GM20000 (cell line): ENCODE results near the gene WFDC9.

Experiments
- DNase-seq: peaks from one replicate; pipeline ENCODE4 v3.0.0; 2012; ENCODE audit warnings: low spot score
- TF ChIP-seq, protein P1 (sequence below): IDR thresholded peaks from 2 replicates; pipeline ENCODE4 v1.5.1; 2012; ENCODE audit warnings: mild to moderate bottlenecking, control low read depth; ENCODE audit errors: extremely low read depth, missing control alignments

Gene WFDC9

DNA sequence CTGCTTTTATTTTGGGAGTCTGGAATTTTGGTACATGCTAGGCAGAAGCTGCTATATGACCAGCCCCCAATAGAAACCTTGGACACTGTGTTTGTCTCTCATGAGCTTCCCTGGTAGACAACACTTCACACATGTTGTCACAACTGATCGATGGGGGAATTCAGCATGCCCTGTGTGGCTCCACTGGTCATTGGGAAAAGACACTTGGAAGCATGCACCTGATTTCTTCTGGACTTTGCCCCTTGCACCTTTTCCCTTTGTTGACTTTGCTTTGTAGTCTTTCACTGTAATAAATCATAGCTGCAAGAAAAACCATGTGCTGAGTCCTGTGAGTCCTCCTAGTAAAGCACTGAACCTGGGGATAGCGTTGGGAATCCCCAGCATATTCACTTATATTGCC is 9.5 kb downstream of the WFDC9 start:
- TF ChIP-seq, protein P1, sequence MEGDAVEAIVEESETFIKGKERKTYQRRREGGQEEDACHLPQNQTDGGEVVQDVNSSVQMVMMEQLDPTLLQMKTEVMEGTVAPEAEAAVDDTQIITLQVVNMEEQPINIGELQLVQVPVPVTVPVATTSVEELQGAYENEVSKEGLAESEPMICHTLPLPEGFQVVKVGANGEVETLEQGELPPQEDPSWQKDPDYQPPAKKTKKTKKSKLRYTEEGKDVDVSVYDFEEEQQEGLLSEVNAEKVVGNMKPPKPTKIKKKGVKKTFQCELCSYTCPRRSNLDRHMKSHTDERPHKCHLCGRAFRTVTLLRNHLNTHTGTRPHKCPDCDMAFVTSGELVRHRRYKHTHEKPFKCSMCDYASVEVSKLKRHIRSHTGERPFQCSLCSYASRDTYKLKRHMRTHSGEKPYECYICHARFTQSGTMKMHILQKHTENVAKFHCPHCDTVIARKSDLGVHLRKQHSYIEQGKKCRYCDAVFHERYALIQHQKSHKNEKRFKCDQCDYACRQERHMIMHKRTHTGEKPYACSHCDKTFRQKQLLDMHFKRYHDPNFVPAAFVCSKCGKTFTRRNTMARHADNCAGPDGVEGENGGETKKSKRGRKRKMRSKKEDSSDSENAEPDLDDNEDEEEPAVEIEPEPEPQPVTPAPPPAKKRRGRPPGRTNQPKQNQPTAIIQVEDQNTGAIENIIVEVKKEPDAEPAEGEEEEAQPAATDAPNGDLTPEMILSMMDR = no peak

DNA sequence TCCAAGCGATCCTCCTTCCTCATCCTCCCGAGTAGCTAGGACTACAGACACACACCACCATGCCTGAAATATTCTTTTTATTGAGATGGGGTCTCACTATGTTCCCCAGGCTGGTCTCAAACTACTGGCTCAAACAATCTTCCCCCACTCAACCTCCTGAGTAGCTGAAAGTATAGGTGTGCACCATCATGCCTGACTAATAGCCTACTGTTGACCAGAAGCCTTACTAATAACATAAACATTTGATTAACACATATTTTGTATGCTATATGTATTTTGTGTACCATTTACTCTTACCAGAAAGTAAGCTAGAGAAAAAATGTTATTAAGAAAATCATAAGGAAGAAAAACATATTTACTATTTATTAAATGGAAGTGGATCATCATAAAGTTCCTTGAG is 13.5 kb downstream of the WFDC9 start:
- DNase-seq = no peak
- TF ChIP-seq, protein P1 = no peak

More for the DNA sequence above, 9.5 kb downstream of the WFDC9 start:
- no peak for DNase-seq

- TF ChIP-seq, protein P1 = no peak
- DNase-seq = no peak
Measured at GRCh38 chr20:45612314-45612713, 18.8 kb downstream of the WFDC9 start.

DNA sequence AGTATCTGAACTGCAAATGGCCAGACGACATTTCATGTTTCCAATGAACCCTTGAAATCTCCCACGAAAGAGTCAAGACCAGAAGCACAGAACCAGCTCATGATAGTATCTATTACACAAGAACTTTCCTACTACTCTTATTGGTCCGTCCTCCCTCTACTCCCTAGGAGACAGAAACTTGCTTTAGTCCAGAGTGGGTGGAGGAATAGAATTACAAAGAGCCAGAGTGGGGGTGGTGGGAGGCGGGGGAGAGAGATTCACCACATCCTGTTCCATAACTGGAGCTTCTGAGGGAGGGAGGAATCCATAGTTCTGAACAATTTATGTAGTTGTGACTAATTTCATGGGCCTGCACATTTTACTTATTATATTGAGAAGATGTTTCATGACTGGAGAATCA is 20.0 kb downstream of the WFDC9 start:
- TF ChIP-seq, protein P1 = no peak

DNA sequence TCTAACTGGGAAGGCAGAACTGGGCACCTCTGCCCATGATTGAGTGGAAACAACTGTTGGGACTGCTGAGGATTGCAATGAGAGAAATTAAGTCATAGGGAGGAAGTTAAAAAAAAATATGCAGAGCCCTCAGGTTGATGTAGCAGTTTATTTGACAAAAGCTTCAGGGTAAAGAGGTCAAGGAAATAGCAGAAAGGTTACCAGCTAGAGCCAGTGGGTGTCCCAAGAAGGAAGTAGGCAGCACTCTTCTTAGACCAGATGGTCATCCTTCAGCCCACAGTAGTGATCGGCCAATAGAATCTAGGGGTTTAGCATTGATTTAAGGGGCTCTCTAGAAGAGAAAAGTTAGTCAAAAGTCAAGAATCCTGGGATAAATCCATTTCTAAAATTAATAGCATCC is 23.3 kb downstream of the WFDC9 start:
- TF ChIP-seq, protein P1 = no peak
- DNase-seq = no peak

More for the DNA sequence above, 20.0 kb downstream of the WFDC9 start:
- DNase-seq = no peak

DNA sequence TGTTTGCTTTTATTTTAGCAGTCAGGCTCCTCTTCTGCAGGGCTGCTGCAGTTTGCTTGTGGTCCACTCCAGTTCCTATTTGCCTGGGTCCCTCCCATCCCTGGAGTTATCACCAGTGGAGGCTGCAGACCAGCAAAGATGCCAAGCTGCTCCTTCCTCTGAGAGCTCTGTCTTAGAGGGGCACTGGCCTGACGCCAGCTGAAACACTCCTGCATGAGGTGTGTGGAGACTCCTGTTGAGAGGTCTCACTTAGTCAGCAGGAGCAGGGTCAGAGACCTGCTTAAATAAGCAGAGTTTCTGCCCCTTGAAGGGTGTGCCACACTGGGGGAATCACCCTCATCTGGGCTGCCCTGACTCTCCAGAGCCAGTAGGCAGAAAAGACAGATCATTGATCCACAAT is 35.8 kb downstream of the WFDC9 start:
- DNase-seq = no peak

DNA sequence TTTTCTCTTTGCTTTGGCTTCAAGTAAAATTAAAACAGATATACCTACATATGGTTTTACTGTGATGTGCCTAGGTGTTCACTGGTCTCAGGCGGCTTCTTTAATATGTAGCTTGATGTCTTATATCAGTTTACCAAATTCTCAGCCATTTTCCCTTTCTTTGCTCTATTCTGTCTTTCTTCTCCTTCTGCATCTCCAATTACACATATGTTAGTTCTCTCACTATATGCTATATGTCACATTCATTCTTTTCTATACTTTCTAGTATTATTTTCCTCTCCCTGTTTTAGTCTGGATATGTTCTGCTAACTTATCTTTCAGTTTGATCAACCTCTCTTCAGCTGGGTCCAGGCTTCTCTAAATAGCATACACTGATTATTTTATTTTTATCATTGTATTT is 37.6 kb downstream of the WFDC9 start:
- TF ChIP-seq, protein P1 = no peak
- DNase-seq = no peak

More for the DNA sequence above, 35.8 kb downstream of the WFDC9 start:
- TF ChIP-seq, protein P1 = no peak
